Activated CD4-positive, alpha-beta T cell treated with anti-CD3 and anti-CD28 coated beads, Interleukin-2, amount 50 U/mL, for 24 hours (primary cell): ENCODE results near the gene ID3.

ENCODE experiments used
- DNase-seq, 2 donors: peaks; one replicate each; pipeline ENCODE4 v3.0.0-alpha.2; 2020; ENCODE audit warnings: low read depth in 1 of 2, low spot score in 1 of 2

The ID3 gene

GRCh38 chr1:23559136-23559984 lies at the start of gene ID3:
ID3 (minus strand) TSS chr1:23559501; CDS start chr1:23559426, 75 bp downstream.
- peak; percentile 81 to 87 for DNase-seq

GRCh38 chr1:23607944-23608343 lies 48.6 kb upstream of the ID3 start:
- DNase-seq: no peak

GRCh38 chr1:23601968-23602876 lies 42.9 kb upstream of the ID3 start:
- DNase-seq: no peak

- DNase-seq: no peak
Observed at GRCh38 chr1:23601135-23601967, 42.0 kb upstream of the ID3 start.

- DNase-seq: no peak
Observed at GRCh38 chr1:23600283-23600682, 41.0 kb upstream of the ID3 start.

- no peak for DNase-seq
Observed at GRCh38 chr1:23599125-23599524, 39.8 kb upstream of the ID3 start.

- DNase-seq: no peak
Observed at GRCh38 chr1:23598424-23598823, 39.1 kb upstream of the ID3 start.

GRCh38 chr1:23597635-23598388 lies 38.5 kb upstream of the ID3 start:
- DNase-seq: no peak

GRCh38 chr1:23596382-23597358 lies 37.4 kb upstream of the ID3 start:
- DNase-seq: no peak

GRCh38 chr1:23594927-23595353 lies 35.6 kb upstream of the ID3 start:
- no peak for DNase-seq

GRCh38 chr1:23594149-23594907 lies 35.0 kb upstream of the ID3 start:
- DNase-seq: no peak

- no peak for DNase-seq
Observed at GRCh38 chr1:23593556-23594148, 34.4 kb upstream of the ID3 start.

- no peak for DNase-seq
Observed at GRCh38 chr1:23593042-23593521, 33.8 kb upstream of the ID3 start.

- no peak for DNase-seq
Observed at GRCh38 chr1:23592209-23592892, 33.0 kb upstream of the ID3 start.

GRCh38 chr1:23591460-23592208 lies 32.3 kb upstream of the ID3 start:
- no peak for DNase-seq

GRCh38 chr1:23590058-23590783 lies 30.9 kb upstream of the ID3 start:
- no peak for DNase-seq
